ENCODE results near the gene DLGAP4.

DNA sequence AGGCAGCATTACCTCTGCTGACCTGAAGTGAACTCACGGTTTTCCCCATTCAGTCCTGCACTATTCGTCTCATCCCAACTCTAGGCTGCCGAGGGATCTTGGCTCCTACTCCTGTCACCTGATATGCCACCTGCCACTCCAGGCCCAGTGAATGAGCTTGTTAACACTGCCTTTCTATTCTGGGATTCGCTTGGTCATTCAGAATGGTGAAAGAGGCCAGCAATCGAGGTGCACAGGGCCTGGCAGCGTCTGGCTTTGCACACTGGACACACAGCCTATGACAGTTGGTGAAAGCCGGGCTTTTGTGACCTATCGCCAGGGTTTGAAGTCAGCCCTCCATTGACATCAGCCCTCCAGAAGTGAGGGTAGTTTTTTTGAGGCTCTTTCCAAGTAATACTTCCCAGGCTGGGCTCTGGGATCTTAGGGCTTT is 175.9 kb downstream of the DLGAP4 start:
- TF ChIP-seq, protein P1, sequence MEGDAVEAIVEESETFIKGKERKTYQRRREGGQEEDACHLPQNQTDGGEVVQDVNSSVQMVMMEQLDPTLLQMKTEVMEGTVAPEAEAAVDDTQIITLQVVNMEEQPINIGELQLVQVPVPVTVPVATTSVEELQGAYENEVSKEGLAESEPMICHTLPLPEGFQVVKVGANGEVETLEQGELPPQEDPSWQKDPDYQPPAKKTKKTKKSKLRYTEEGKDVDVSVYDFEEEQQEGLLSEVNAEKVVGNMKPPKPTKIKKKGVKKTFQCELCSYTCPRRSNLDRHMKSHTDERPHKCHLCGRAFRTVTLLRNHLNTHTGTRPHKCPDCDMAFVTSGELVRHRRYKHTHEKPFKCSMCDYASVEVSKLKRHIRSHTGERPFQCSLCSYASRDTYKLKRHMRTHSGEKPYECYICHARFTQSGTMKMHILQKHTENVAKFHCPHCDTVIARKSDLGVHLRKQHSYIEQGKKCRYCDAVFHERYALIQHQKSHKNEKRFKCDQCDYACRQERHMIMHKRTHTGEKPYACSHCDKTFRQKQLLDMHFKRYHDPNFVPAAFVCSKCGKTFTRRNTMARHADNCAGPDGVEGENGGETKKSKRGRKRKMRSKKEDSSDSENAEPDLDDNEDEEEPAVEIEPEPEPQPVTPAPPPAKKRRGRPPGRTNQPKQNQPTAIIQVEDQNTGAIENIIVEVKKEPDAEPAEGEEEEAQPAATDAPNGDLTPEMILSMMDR (IDR thresholded peaks at IDR 0.05; ENCODE audit: low read length): no peak
- no peak for TF ChIP-seq EZH2 (optimal IDR thresholded peaks at IDR 0.05; ENCODE audit: low read depth, low read length)
